Gastrocnemius medialis (tissue), 4 donors: Measurements from ENCODE around the gene DVL2. TPM values are rescaled to one million over a fixed set of nuclear protein-coding genes. Genes with fewer than 3 reads are reported as not detected.

Experiments used
- ATAC-seq, 2 donors: fragments of 150-250 bp; one replicate each; pipeline ENCODE4 v1.9.1; 2016
- DNase-seq, 2 donors: peaks; one replicate each; pipeline ENCODE4 v3.0.0-alpha.2; 2019
- H3K27ac ChIP-seq, 4 donors: fragments of 200-600 bp; sonication (generic); 1 replicate in 1 of 4; 2 replicates in 3 of 4; pipeline ENCODE4 v1.5.1; 2016 to 2018; ENCODE audit warnings: mild to moderate bottlenecking in 2 of 4, moderate library complexity in 1 of 4
- H3K27me3 ChIP-seq, 3 donors: fragments of 200-600 bp; sonication (generic) in 2 of 3; 1 replicate in 1 of 3; 2 replicates in 2 of 3; pipeline versions ENCODE4 v1.5.1 to v1.6.0; 2016 to 2019; ENCODE audit warnings: mild to moderate bottlenecking in 1 of 3, moderate library complexity in 1 of 3
- H3K36me3 ChIP-seq, 2 donors: fragments of 200-600 bp; sonication (generic) in 1 of 2; one replicate each; pipeline ENCODE4 v1.5.1; 2017 to 2018
- H3K4me1 ChIP-seq, 2 donors: fragments of 200-600 bp; sonication (generic) in 1 of 2; one replicate each; pipeline ENCODE4 v1.5.1; 2016 to 2017; ENCODE audit warnings: mild to moderate bottlenecking in 2 of 2
- H3K4me3 ChIP-seq, 4 donors: fragments of 200-600 bp; sonication (generic) in 3 of 4; 1 replicate in 1 of 4; 2 replicates in 3 of 4; pipeline ENCODE4 v1.5.1; 2016 to 2019; ENCODE audit warnings: mild to moderate bottlenecking in 2 of 4
- H3K9me3 ChIP-seq, 3 donors: fragments of 200-600 bp; sonication (generic) in 2 of 3; 1 replicate in 1 of 3; 2 replicates in 2 of 3; pipeline ENCODE4 v1.5.1; 2016 to 2019
- POLR2A ChIP-seq, 2 donors: fragments of 450-650 bp; IDR thresholded peaks; one replicate each; pipeline ENCODE4 v1.6.1; 2017; ENCODE audit warnings: antibody characterized with exemption in 2 of 2, mild to moderate bottlenecking in 2 of 2, moderate library complexity in 2 of 2
- in situ Hi-C, 4 donors: fragments of 200-750 bp; cut with MboI; loops; one replicate each; pipeline versions ENCODE4 v1.15.0 to v1.8.0; 2017; ENCODE audit warnings: low sequenced_read_pairs in 4 of 4
- intact Hi-C: fragments of 100-400 bp; cut with DNase I; formaldehyde crosslinking; loops from one replicate; pipeline ENCODE4 v1.15.1; 2023; ENCODE audit warnings: low total_unique reads
- total RNA-seq, 4 donors: library from RNA; depleted of rRNA; stranded (reverse); fragments of >200 nt; gene quantifications; one replicate each; pipeline versions ENCODE4 v1.1.0 to v1.2.3, GENCODE V29; 2016
- TF ChIP-seq, protein P1 (sequence below), 5 experiments: fragments of 450-650 bp in 3 of 5; fragments of 200-600 bp in 2 of 5; sonication (generic) in 2 of 5; IDR thresholded peaks in 4 of 5; conservative IDR thresholded peaks in 1 of 5; 1 replicate in 4 of 5; 2 replicates in 1 of 5; pipeline ENCODE4 v1.5.1; 2016 to 2019; ENCODE audit warnings: antibody characterized with exemption in 5 of 5, mild to moderate bottlenecking in 3 of 5, moderate library complexity in 3 of 5

Gene DVL2
- total RNA-seq, 4 donors from 2014 or later: 15.5 to 22.6 (median 20.5) TPM

GRCh38 chr17:7281953-7282751 is 47.8 kb upstream of the DVL2 start:
- peak overlapping the region; percentile 95 to 100 (median 98) for H3K27ac ChIP-seq
- H3K36me3 ChIP-seq: peaks cover 0 to 28% of the 10 kb centered on the region in 2 donors
- H3K9me3 ChIP-seq: no peaks in the 10 kb centered on the region
- H3K4me1 ChIP-seq: peaks cover 40 to 44% of the 10 kb centered on the region in 2 donors
- in situ Hi-C loops (no loop called here), intact Hi-C loops (loop anchor here (1.0 to 5.0 kb wide), 4 partner anchors 25 to 870 kb away; partner anchors contain the start of genes EIF5A, ELP5 and PER1)
- DNase-seq (peak; percentile 89 to 96), ATAC-seq (peak; percentile 41 to 42)
- H3K27me3 ChIP-seq: no peaks in the 10 kb centered on the region
- peak; percentile 46 to 47 for TF ChIP-seq POLR2A (IDR thresholded peaks at IDR 0.05)
- TF ChIP-seq, protein P1, sequence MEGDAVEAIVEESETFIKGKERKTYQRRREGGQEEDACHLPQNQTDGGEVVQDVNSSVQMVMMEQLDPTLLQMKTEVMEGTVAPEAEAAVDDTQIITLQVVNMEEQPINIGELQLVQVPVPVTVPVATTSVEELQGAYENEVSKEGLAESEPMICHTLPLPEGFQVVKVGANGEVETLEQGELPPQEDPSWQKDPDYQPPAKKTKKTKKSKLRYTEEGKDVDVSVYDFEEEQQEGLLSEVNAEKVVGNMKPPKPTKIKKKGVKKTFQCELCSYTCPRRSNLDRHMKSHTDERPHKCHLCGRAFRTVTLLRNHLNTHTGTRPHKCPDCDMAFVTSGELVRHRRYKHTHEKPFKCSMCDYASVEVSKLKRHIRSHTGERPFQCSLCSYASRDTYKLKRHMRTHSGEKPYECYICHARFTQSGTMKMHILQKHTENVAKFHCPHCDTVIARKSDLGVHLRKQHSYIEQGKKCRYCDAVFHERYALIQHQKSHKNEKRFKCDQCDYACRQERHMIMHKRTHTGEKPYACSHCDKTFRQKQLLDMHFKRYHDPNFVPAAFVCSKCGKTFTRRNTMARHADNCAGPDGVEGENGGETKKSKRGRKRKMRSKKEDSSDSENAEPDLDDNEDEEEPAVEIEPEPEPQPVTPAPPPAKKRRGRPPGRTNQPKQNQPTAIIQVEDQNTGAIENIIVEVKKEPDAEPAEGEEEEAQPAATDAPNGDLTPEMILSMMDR (IDR thresholded peaks at IDR 0.05 in 4 of 5, conservative IDR thresholded peaks at IDR 0.05 in 1 of 5): no peak
- peak overlapping the region; percentile 70 to 80 (median 76) for H3K4me3 ChIP-seq

DNA sequence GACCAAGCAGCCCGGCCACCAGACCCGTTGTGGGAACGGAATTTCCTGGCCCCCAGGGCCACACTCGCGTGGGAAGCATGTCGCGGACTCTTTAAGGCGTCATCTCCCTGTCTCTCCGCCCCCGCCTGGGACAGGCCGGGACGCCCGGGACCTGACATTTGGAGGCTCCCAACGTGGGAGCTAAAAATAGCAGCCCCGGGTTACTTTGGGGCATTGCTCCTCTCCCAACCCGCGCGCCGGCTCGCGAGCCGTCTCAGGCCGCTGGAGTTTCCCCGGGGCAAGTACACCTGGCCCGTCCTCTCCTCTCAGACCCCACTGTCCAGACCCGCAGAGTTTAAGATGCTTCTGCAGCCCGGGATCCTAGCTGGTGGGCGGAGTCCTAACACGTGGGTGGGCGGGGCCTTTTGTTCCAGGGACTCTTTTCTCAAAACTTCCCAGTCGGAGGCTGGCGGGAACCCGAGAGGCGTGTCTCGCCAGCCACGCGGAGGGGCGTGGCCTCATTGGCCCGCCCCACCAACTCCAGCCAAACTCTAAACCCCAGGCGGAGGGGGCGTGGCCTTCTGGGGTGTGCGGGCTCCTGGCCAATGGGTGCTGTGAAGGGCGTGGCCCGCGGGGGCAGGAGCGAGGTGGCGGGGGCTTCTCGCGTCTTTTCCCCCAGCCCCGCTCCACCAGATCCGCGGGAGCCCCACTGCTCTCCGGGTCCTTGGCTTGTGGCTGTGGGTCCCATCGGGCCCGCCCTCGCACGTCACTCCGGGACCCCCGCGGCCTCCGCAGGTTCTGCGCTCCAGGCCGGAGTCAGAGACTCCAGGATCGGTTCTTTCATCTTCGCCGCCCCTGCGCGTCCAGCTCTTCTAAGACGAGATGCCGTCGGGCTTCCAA is 47.0 kb upstream of the DVL2 start, which contains the start of gene SLC2A4:
SLC2A4 (plus strand) TSS at position 645 of the 879 bp plus-strand sequence; CDS start at position 862, 217 bp downstream.
- in situ Hi-C loops (no loop called here), intact Hi-C loops (loop anchor here (1.0 to 5.0 kb wide), 4 partner anchors 26 to 871 kb away; partner anchors contain the start of genes EIF5A, ELP5 and PER1)
- peak; percentile 94 to 98 for DNase-seq
- peak; percentile 50 to 53 for ATAC-seq
- H3K4me3 ChIP-seq: peak within 1 kb of the TSS; percentile 70 to 80 (median 76)
- peaks cover 0 to 23% of the 10 kb centered on the region in 2 donors for H3K36me3 ChIP-seq
- peak; percentile 91 to 95 for TF ChIP-seq POLR2A (IDR thresholded peaks at IDR 0.05)
- TF ChIP-seq, protein P1 (IDR thresholded peaks at IDR 0.05 in 4 of 5, conservative IDR thresholded peaks at IDR 0.05 in 1 of 5): no peak
- peaks cover 36 to 39% of the 10 kb centered on the region in 2 donors for H3K4me1 ChIP-seq
- H3K9me3 ChIP-seq: no peaks in the 10 kb centered on the region
- no peaks in the 10 kb centered on the region for H3K27me3 ChIP-seq
- peak within 1 kb of the TSS; percentile 95 to 100 (median 98) for H3K27ac ChIP-seq

GRCh38 chr17:7280519-7281073 is 46.3 kb upstream of the DVL2 start:
- peak; percentile 83 to 91 for DNase-seq
- H3K4me1 ChIP-seq: peaks cover 31 to 33% of the 10 kb centered on the region in 2 donors
- peak; percentile 50 to 53 for ATAC-seq
- H3K27me3 ChIP-seq: no peaks in the 10 kb centered on the region
- H3K36me3 ChIP-seq: peaks cover 0 to 15% of the 10 kb centered on the region in 2 donors
- no peaks in the 10 kb centered on the region for H3K9me3 ChIP-seq
- intact Hi-C loops: loop anchor here (1.0 to 5.0 kb wide), 5 partner anchors 16 to 872 kb away; partner anchors contain the start of genes EIF5A, ELP5 and PER1
- in situ Hi-C loops: no loop called here
- H3K4me3 ChIP-seq: peak overlapping the region; percentile 70 to 80 (median 76)
- peak; percentile 51 for TF ChIP-seq POLR2A (IDR thresholded peaks at IDR 0.05)
- TF ChIP-seq, protein P1 (IDR thresholded peaks at IDR 0.05 in 4 of 5, conservative IDR thresholded peaks at IDR 0.05 in 1 of 5): peak; percentile 95 to 99 (median 98)
- peak overlapping the region; percentile 95 to 100 (median 98) for H3K27ac ChIP-seq

GRCh38 chr17:7279448-7279847 is 45.1 kb upstream of the DVL2 start:
- H3K27me3 ChIP-seq: no peaks in the 10 kb centered on the region
- peaks cover 20 to 23% of the 10 kb centered on the region in 2 donors for H3K4me1 ChIP-seq
- in situ Hi-C loops: no loop called here
- TF ChIP-seq, protein P1 (IDR thresholded peaks at IDR 0.05 in 4 of 5, conservative IDR thresholded peaks at IDR 0.05 in 1 of 5): no peak
- no peak for TF ChIP-seq POLR2A (IDR thresholded peaks at IDR 0.05)
- peaks cover 0 to 5% of the 10 kb centered on the region in 2 donors for H3K36me3 ChIP-seq
- no peak overlapping the region for H3K4me3 ChIP-seq
- no peaks in the 10 kb centered on the region for H3K9me3 ChIP-seq
- H3K27ac ChIP-seq: peak overlapping the region in 2 of 4 donors; percentile 95 to 97
- intact Hi-C loops: no loop called here
- no peak for DNase-seq
- no peak for ATAC-seq
